H1 (cell line): ENCODE data around the gene SCN1B. TPM values are rescaled to one million over a fixed set of nuclear protein-coding genes. Genes with fewer than 3 reads are reported as not detected.
A peak's percentile ranks its signal among the peaks of the same experiment; 100 is the strongest.

Experiments
- CTCF ChIA-PET: fragments of 300-600 bp; sonication (Branson Sonifier 250); formaldehyde crosslinking; loops from one replicate; lab custom pipeline; 2021; ENCODE audit not compliant: partially characterized antibody; lab: Charles Lee
- POLR2A ChIA-PET: fragments of 300-600 bp; sonication (Branson Sonifier 250); formaldehyde crosslinking; loops from one replicate; lab custom pipeline; 2021; ENCODE audit warnings: inconsistent platforms; ENCODE audit not compliant: partially characterized antibody; lab: Charles Lee
- DNase-seq, 2 experiments: peaks; one replicate each; pipeline versions ENCODE4 v3.0.0 to v3.0.0-alpha.2; 2010 to 2022; ENCODE audit warnings: low spot score in 2 of 2, low read depth in 1 of 2, mixed read lengths in 1 of 2
- FAIRE-seq: peaks from 2 replicates; lab custom pipeline; 2011; peaks lifted over from hg19 to GRCh38; lab: Jason Lieb, UNC
- H2AFZ ChIP-seq: 2 replicates; pipeline ENCODE4 v1.8.1; 2012; ENCODE audit warnings: low read length, inconsistent platforms
- H2AK5ac ChIP-seq: 2 replicates; pipeline ENCODE4 v1.6.1; 2013; ENCODE audit warnings: low read depth, low read length
- H2BK120ac ChIP-seq: replicated peaks from 2 replicates; pipeline ENCODE3; 2013; ENCODE audit warnings: low read depth, low read length, inconsistent platforms
- H2BK12ac ChIP-seq: 2 replicates; pipeline ENCODE4 v1.6.1; 2013; ENCODE audit warnings: low read depth, low read length
- H2BK15ac ChIP-seq: 2 replicates; pipeline ENCODE4 v1.6.1; 2013; ENCODE audit warnings: low read length
- H2BK20ac ChIP-seq: 2 replicates; pipeline ENCODE4 v1.6.1; 2013; ENCODE audit warnings: low read length
- H2BK5ac ChIP-seq: 2 replicates; pipeline ENCODE4 v1.6.1; 2013; ENCODE audit warnings: low read depth, low read length
- H3K14ac ChIP-seq: 2 replicates; pipeline ENCODE4 v1.6.1; 2013; ENCODE audit warnings: inconsistent platforms; ENCODE audit not compliant: insufficient read length
- H3K18ac ChIP-seq: 2 replicates; pipeline ENCODE4 v1.6.1; 2013; ENCODE audit warnings: low read length; ENCODE audit errors: extremely low read depth
- H3K23ac ChIP-seq: 2 replicates; pipeline ENCODE4 v1.6.1; 2013; ENCODE audit warnings: inconsistent platforms; ENCODE audit not compliant: insufficient read length
- H3K23me2 ChIP-seq: 2 replicates; pipeline ENCODE4 v1.6.1; 2013; ENCODE audit warnings: low read depth, low read length
- H3K27ac ChIP-seq: 2 replicates; pipeline ENCODE4 v1.6.1; 2011; ENCODE audit warnings: low read depth, low read length, inconsistent platforms
- H3K27me3 ChIP-seq, 4 experiments: replicated peaks in 1 of 4; 1 replicate in 1 of 4; 2 replicates in 3 of 4; pipeline versions ENCODE4 v1.6.1 to v1.8.1; 2011 to 2013; ENCODE audit warnings: low read length in 3 of 4, mild to moderate bottlenecking in 3 of 4, inconsistent platforms in 2 of 4, mixed read lengths in 2 of 4, moderate library complexity in 1 of 4; ENCODE audit not compliant: control insufficient read depth in 3 of 4, insufficient read depth in 3 of 4; ENCODE audit errors: extremely low read depth in 1 of 4
- H3K36me3 ChIP-seq, 4 experiments: 2 replicates each; pipeline versions ENCODE4 v1.6.1 to v1.8.1; 2011 to 2013; ENCODE audit warnings: mild to moderate bottlenecking in 4 of 4, low read length in 3 of 4, moderate library complexity in 2 of 4, control low read depth in 1 of 4, inconsistent platforms in 1 of 4; ENCODE audit not compliant: insufficient read depth in 4 of 4, control insufficient read depth in 2 of 4
- H3K4ac ChIP-seq: replicated peaks from 2 replicates; pipeline ENCODE3; 2013; ENCODE audit warnings: low read length, low read depth, mixed read lengths, inconsistent platforms; ENCODE audit not compliant: insufficient read length
- H3K4me1 ChIP-seq, 4 experiments: replicated peaks in 1 of 4; 1 replicate in 1 of 4; 2 replicates in 3 of 4; pipeline versions ENCODE4 v1.6.1 to v1.8.1; 2011 to 2013; ENCODE audit warnings: low read length in 3 of 4, inconsistent platforms in 2 of 4, mixed read lengths in 1 of 4; ENCODE audit not compliant: insufficient read depth in 4 of 4, control insufficient read depth in 3 of 4
- H3K4me2 ChIP-seq, 2 experiments: 2 replicates each; pipeline versions ENCODE4 v1.6.1 to v1.8.1; 2011 to 2013; ENCODE audit warnings: low read depth in 2 of 2, low read length in 2 of 2, control low read depth in 1 of 2, inconsistent platforms in 1 of 2, mild to moderate bottlenecking in 1 of 2; ENCODE audit not compliant: insufficient read depth in 1 of 2
- H3K4me3 ChIP-seq, 4 experiments: fragments of 200-600, 300-600 bp in 1 of 4; sonication (generic), shearing (Covaris generic), sonication (Bioruptor Twin) in 1 of 4; 2 replicates each; pipeline versions ENCODE4 v1.5.1 to v1.8.1; 2011 to 2016; ENCODE audit warnings: low read length in 4 of 4, low read depth in 3 of 4, control low read depth in 2 of 4, inconsistent platforms in 2 of 4, mild to moderate bottlenecking in 2 of 4, mixed read lengths in 1 of 4, moderate library complexity in 1 of 4; ENCODE audit not compliant: insufficient read depth in 2 of 4; ENCODE audit errors: extremely low read depth in 1 of 4
- H3K56ac ChIP-seq: replicated peaks from 2 replicates; pipeline ENCODE3; 2013; ENCODE audit warnings: low read depth, mild to moderate bottlenecking, mixed read lengths, low read length, inconsistent platforms; ENCODE audit not compliant: insufficient read length
- H3K79me1 ChIP-seq: 2 replicates; pipeline ENCODE4 v1.6.1; 2013; ENCODE audit warnings: low read depth, low read length, control low read depth
- H3K79me2 ChIP-seq, 2 experiments: 2 replicates each; pipeline versions ENCODE4 v1.6.1 to v1.8.1; 2012 to 2013; ENCODE audit warnings: low read length in 2 of 2, mild to moderate bottlenecking in 2 of 2, inconsistent platforms in 1 of 2; ENCODE audit not compliant: insufficient read depth in 2 of 2, control insufficient read depth in 1 of 2
- H3K9ac ChIP-seq, 4 experiments: replicated peaks in 1 of 4; 1 replicate in 1 of 4; 2 replicates in 3 of 4; pipeline versions ENCODE4 v1.6.1 to v1.8.1; 2011 to 2013; ENCODE audit warnings: low read depth in 3 of 4, low read length in 3 of 4, control low read depth in 2 of 4, mild to moderate bottlenecking in 2 of 4, moderate library complexity in 2 of 4, inconsistent platforms in 1 of 4; ENCODE audit errors: extremely low read depth in 1 of 4
- H3K9me3 ChIP-seq, 2 experiments: 2 replicates each; pipeline versions ENCODE4 v1.6.1 to v1.8.1; 2012 to 2013; ENCODE audit warnings: mild to moderate bottlenecking in 2 of 2, moderate library complexity in 2 of 2, control low read depth in 1 of 2, inconsistent platforms in 1 of 2, low read depth in 1 of 2, low read length in 1 of 2, mixed read lengths in 1 of 2; ENCODE audit not compliant: insufficient read depth in 2 of 2
- H4K20me1 ChIP-seq, 2 experiments: replicated peaks in 1 of 2; 2 replicates each; pipeline versions ENCODE3 to v1.8.1; 2011 to 2013; ENCODE audit warnings: inconsistent platforms in 2 of 2, low read length in 2 of 2, mild to moderate bottlenecking in 1 of 2; ENCODE audit not compliant: insufficient read depth in 2 of 2, control insufficient read depth in 1 of 2
- H4K5ac ChIP-seq: 2 replicates; pipeline ENCODE4 v1.6.1; 2013; ENCODE audit warnings: low read length, low read depth, mixed read lengths, inconsistent platforms; ENCODE audit not compliant: insufficient read length
- H4K8ac ChIP-seq: 2 replicates; pipeline ENCODE4 v1.8.0; 2013; ENCODE audit warnings: mild to moderate bottlenecking, moderate library complexity, low read length, inconsistent platforms; ENCODE audit not compliant: insufficient read depth; ENCODE audit errors: extremely low read depth
- H4K91ac ChIP-seq: replicated peaks from 2 replicates; pipeline ENCODE3; 2013; ENCODE audit warnings: low read length, mixed read lengths, inconsistent platforms; ENCODE audit not compliant: insufficient read length
- ASH2L ChIP-seq: fragments of 200-600, 300-600 bp; sonication (generic); IDR thresholded peaks from one replicate; pipeline ENCODE4 v1.7.1; 2017; ENCODE audit warnings: low read length
- EGR1 ChIP-seq: IDR thresholded peaks from 2 replicates; pipeline ENCODE4 v1.6.1; 2011; ENCODE audit warnings: low read depth, low read length, borderline replicate concordance
- NANOG ChIP-seq: IDR thresholded peaks from 2 replicates; pipeline ENCODE4 v1.6.1; 2011; ENCODE audit warnings: low read length, low read depth, mild to moderate bottlenecking, inconsistent platforms; ENCODE audit not compliant: insufficient read depth, poor library complexity, severe bottlenecking
- POU5F1 ChIP-seq: IDR thresholded peaks from 2 replicates; pipeline ENCODE4 v1.6.1; 2011; ENCODE audit warnings: low read depth, mild to moderate bottlenecking, low read length, moderate library complexity
- SIRT6 ChIP-seq: IDR thresholded peaks from one replicate; pipeline ENCODE4 v1.7.1; 2012; ENCODE audit warnings: low read length, inconsistent platforms
- SP4 ChIP-seq: IDR thresholded peaks from 2 replicates; pipeline ENCODE4 v1.6.1; 2012; ENCODE audit warnings: low read length, inconsistent platforms
- SUZ12 ChIP-seq: fragments of 200-600 bp; sonication (generic); IDR thresholded peaks from 2 replicates; pipeline ENCODE4 v1.6.1; 2012; ENCODE audit warnings: mild to moderate bottlenecking, inconsistent platforms, low read length, moderate library complexity, mixed read lengths
- WGBS, 2 experiments: shearing (Covaris generic) in 1 of 2; methylation state at CpG; one replicate each; pipeline versions ENCODE4 v1.1.6 to v1.1.7; 2013 to 2015; ENCODE audit warnings: low lambda C conversion rate in 2 of 2, mixed read lengths in 2 of 2, inconsistent platforms in 1 of 2, low coverage in 1 of 2, missing lambda C conversion rate in 1 of 2; ENCODE audit not compliant: insufficient replicate concordance in 2 of 2, insufficient coverage in 1 of 2, insufficient read length in 1 of 2; ENCODE audit errors: extremely low coverage in 1 of 2, missing lambda C conversion rate in 1 of 2; 5-methylcytosine and 5-hydroxymethylcytosine counted together
- polyA plus RNA-seq, 7 experiments: library from polyadenylated mRNA; depleted of rRNA in 3 of 7; stranded (reverse) in 5 of 7; unstranded in 2 of 7; fragments of >200 nt in 5 of 7; fragments of 200-250 nt in 2 of 7; gene quantifications; 1 replicate in 5 of 7; 2 replicates in 1 of 7; 4 replicates in 1 of 7; pipeline versions ENCODE4 v1.2.1 to v1.2.3, GENCODE V29; 2011 to 2013; ENCODE audit warnings: missing spikeins in 2 of 7, mixed read lengths in 2 of 7
- total RNA-seq: library from RNA; stranded (reverse); fragmentation: NEBNext Ultra II Directional; extraction: Animal tissue kit (Norgen Biotek cat#: 25700); gene quantifications from 2 replicates; pipeline ENCODE4 v1.2.1, GENCODE V29; 2021
- TF ChIP-seq, protein P1 (sequence below): IDR thresholded peaks from 2 replicates; pipeline ENCODE4 v1.6.1; 2012; ENCODE audit warnings: low read length, inconsistent platforms

Gene SCN1B
- total and polyA plus RNA-seq, 2 of the 8 experiments (the other 6 are each of a cell fraction or from before 2014, with no cell fraction given): 3.1 to 3.5 TPM

DNA sequence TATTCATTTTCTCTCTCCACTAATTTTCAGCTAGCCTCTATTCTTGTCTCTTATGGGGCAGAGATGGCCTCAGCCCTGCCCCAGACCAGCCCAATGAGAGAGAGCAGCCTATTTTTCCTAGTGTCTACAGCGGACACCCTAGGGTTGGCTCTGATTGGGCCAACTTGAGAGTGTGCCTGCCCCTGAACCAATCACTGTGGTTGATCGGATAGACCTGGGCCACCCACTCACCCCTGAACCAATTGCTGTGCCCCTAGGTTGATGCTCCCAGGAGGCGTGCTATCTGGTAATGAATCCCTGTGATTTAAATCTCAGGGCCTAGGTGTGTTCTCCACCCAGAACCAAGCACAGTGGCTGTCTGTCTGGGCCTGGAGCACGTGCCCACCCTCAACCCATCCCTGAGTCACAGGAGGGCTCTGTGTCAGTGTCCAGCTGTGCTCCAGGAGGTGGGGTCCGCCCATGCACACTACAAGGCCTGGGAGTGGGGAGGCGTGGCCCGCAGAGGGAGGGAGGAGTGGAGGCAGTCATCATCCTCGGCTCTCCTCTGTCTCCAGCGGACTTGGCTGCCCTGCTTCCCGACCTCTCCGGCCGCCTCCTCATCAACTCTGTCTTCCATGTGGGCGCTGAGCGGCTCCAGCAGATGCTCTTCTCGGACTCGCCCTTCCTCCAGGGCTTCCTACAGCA lies 14.9 kb upstream of the SCN1B start:
- Histone ChIP-seq H2AFZ (no peak overlapping the region), H3K14ac (no peak overlapping the region), H3K9ac (no peak overlapping the region), H2AK5ac (no peak overlapping the region), H3K79me1 (no peaks in the 10 kb centered on the region; the same call in 1 of the 2 replicates), H3K23me2 (no peaks in the 10 kb centered on the region), H3K27ac (no peak overlapping the region), H3K9me3 (no peaks in the 10 kb centered on the region), H4K8ac (0 out of 2 replicates have a peak overlapping the region, but pooled peaks have one; percentile 12), H2BK20ac (no peak overlapping the region), H3K36me3 (peaks cover 47 to 81% (median 69%) of the 10 kb centered on the region in 4 experiments), H3K4ac (no peak overlapping the region), H3K4me2 (no peak overlapping the region), H2BK120ac (no peak overlapping the region), H3K4me1 (no peaks in the 10 kb centered on the region), H2BK5ac (no peak overlapping the region), H3K4me3 (no peak overlapping the region), H4K91ac (no peak overlapping the region), H3K18ac (no peak overlapping the region), H3K79me2 (no peaks in the 10 kb centered on the region), H3K27me3 (no peaks in the 10 kb centered on the region; a peak in 1 of 7 replicates), H4K20me1 (peaks cover 5 to 22% of the 10 kb centered on the region in 2 experiments), H3K56ac (no peak overlapping the region), H4K5ac (no peak overlapping the region), H3K23ac (no peak overlapping the region), H2BK12ac (no peak overlapping the region), H2BK15ac (no peak overlapping the region)
- ChIA-PET CTCF (interaction anchor here (1.0 to 12.2 kb wide), 2 partner anchors 41 to 174 kb away, joined by 3 to 174 read pairs; no protein-coding TSS in a partner anchor), POLR2A (interaction anchor here (1.2 to 24.8 kb wide), 3 partner anchors 4 to 22 kb away, joined by 3 to 366 read pairs (median 366); partner anchors contain the start of genes GRAMD1A and SCN1B)
- DNase-seq: no peak
- TF ChIP-seq ASH2L: no peak
- TF ChIP-seq SIRT6: no peak
- no peak for TF ChIP-seq NANOG
- no peak for TF ChIP-seq EGR1
- TF ChIP-seq SUZ12: no peak
- TF ChIP-seq, protein P1, sequence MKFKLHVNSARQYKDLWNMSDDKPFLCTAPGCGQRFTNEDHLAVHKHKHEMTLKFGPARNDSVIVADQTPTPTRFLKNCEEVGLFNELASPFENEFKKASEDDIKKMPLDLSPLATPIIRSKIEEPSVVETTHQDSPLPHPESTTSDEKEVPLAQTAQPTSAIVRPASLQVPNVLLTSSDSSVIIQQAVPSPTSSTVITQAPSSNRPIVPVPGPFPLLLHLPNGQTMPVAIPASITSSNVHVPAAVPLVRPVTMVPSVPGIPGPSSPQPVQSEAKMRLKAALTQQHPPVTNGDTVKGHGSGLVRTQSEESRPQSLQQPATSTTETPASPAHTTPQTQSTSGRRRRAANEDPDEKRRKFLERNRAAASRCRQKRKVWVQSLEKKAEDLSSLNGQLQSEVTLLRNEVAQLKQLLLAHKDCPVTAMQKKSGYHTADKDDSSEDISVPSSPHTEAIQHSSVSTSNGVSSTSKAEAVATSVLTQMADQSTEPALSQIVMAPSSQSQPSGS: no peak
- no peak for TF ChIP-seq POU5F1
- no peak for TF ChIP-seq SP4
- 88% methylated on average over 14 of the region's 16 CpGs; no CpG with 5 or more reads in 1 of the 2 experiments for WGBS, 2 experiments
- no peak for FAIRE-seq
